ENCODE results near the gene TMPRSS13. TPM values are rescaled to one million over a fixed set of nuclear protein-coding genes. Genes with fewer than 3 reads are reported as not detected.

The TMPRSS13 gene
- total RNA-seq, 1 experiment from 2014 or later: 53.1 TPM

DNA sequence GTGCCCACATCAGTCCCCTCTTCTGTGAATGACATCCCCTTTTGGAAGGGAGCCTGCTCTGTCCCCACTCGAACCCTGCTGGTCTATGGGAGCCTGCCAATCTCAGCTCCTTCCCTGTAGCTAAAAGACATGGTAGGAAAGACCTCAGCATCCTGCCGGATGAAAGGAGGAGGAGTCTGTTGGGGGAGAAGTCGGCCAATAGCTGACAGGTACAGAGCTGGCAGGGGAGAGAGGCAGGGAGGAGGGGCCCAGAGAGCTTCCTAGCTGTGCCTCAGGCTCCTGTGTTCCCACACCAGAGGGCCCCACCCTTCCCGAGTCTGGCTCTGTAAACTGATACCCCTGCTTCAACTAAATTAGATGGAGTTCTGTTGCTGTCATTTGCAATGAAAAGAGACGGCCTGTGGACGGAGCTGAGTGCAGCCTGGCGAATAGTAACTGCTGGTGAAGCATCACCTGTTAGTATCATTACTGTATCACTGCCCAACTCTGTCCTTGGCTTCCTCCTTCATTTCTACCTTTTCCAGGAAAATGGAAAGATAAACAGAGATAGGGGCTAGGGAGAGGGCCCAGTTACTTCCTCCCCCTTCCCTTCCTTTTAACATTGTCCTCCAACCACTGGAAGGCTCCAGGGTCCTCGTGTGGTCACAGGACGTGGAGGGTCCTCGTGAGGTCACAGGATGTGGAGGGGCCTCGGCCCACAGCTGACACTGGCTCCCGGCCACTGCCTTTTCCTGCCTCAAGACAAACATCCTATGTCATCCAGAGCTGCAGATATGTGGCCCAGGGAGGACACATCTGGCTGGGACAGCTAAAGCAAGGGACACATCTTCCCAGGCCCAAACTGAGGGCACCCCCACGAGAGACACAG is 67.8 kb downstream of the TMPRSS13 start:
- H3K4me1 Mint-ChIP-seq (ENCODE audit: low read depth, unreplicated experiment): no peaks in the 10 kb centered on the region
- DNase-seq: no peak
- no peaks in the 10 kb centered on the region for H3K9me3 Mint-ChIP-seq (ENCODE audit: unreplicated experiment)
- TF ChIP-seq, protein P1, sequence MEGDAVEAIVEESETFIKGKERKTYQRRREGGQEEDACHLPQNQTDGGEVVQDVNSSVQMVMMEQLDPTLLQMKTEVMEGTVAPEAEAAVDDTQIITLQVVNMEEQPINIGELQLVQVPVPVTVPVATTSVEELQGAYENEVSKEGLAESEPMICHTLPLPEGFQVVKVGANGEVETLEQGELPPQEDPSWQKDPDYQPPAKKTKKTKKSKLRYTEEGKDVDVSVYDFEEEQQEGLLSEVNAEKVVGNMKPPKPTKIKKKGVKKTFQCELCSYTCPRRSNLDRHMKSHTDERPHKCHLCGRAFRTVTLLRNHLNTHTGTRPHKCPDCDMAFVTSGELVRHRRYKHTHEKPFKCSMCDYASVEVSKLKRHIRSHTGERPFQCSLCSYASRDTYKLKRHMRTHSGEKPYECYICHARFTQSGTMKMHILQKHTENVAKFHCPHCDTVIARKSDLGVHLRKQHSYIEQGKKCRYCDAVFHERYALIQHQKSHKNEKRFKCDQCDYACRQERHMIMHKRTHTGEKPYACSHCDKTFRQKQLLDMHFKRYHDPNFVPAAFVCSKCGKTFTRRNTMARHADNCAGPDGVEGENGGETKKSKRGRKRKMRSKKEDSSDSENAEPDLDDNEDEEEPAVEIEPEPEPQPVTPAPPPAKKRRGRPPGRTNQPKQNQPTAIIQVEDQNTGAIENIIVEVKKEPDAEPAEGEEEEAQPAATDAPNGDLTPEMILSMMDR (IDR thresholded peaks at IDR 0.05; ENCODE audit: insufficient read depth in 1 of 2, low read depth in 1 of 2, low read length in 1 of 2, severe bottlenecking in 1 of 2, unreplicated experiment in 1 of 2): no peak
- H3K36me3 Mint-ChIP-seq (ENCODE audit: insufficient read depth, unreplicated experiment): no peaks in the 10 kb centered on the region
- Histone ChIP-seq H3K36me3 (ENCODE audit: control insufficient read depth, insufficient read depth, low read length) (no peaks in the 10 kb centered on the region), H3K4me1 (no peaks in the 10 kb centered on the region), H3K27me3 (replicated peaks; ENCODE audit: control insufficient read depth, insufficient read depth, low read length) (peaks cover 1% of the 10 kb centered on the region; the same call in 1 of the 2 replicates), H3K9me3 (no peaks in the 10 kb centered on the region; the same call in 1 of the 2 replicates), H3K4me3 (ENCODE audit: low read depth, low read length) (no peak overlapping the region)
- POLR2A ChIA-PET: no interaction called here
- BruUV-seq (replicated peaks): no TSS peak
- no peak overlapping the region for H3K4me3 Mint-ChIP-seq (ENCODE audit: unreplicated experiment)
- intact Hi-C loops (cut with micrococcal nuclease; ENCODE audit: unreplicated experiment): no loop called here
- CTCF ChIA-PET: interaction anchor here (0.5 to 2.0 kb wide), 2 partner anchors 86 to 303 kb away, joined by 4 to 9 read pairs; no protein-coding TSS in a partner anchor
- no peak overlapping the region for H3K27ac Mint-ChIP-seq (ENCODE audit: unreplicated experiment)
- H3K27me3 Mint-ChIP-seq (ENCODE audit: insufficient read depth, unreplicated experiment): peaks cover 21% of the 10 kb centered on the region

DNA sequence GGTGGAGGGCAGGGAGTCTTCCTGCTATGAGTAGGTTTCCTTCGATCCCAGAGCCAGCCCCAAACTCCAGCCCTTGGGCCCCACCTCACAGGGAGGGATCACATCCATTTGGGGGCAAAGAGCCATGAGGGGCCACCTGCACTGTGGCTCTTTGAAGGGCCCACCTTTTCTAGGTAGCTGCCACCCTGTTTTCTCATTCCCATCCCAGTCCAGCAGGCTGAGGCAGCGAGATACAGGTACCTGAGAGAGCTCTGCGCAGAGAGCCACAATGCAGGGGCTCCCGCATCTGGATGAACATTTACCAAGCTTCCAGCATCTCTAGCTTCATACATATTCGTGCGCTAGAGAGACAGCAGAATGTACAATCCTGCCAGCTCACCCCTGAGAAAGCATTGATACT is 69.1 kb downstream of the TMPRSS13 start:
- H3K4me1 Mint-ChIP-seq (ENCODE audit: low read depth, unreplicated experiment): no peaks in the 10 kb centered on the region
- no peaks in the 10 kb centered on the region for H3K9me3 Mint-ChIP-seq (ENCODE audit: unreplicated experiment)
- intact Hi-C loops (cut with micrococcal nuclease; ENCODE audit: unreplicated experiment): no loop called here
- ChIA-PET CTCF (interaction anchor here (0.9 to 2.0 kb wide), 3 partner anchors 41 to 193 kb away, joined by 4 to 9 read pairs (median 4); no protein-coding TSS in a partner anchor), POLR2A (no interaction called here)
- no peak overlapping the region for H3K27ac Mint-ChIP-seq (ENCODE audit: unreplicated experiment)
- no peak overlapping the region for H3K4me3 ChIP-seq (ENCODE audit: low read depth, low read length)
- no peak overlapping the region for H3K4me3 Mint-ChIP-seq (ENCODE audit: unreplicated experiment)
- H3K9me3 ChIP-seq: no peaks in the 10 kb centered on the region; the same call in 1 of the 2 replicates
- H3K36me3 Mint-ChIP-seq (ENCODE audit: insufficient read depth, unreplicated experiment): no peaks in the 10 kb centered on the region
- H3K36me3 ChIP-seq (ENCODE audit: control insufficient read depth, insufficient read depth, low read length): no peaks in the 10 kb centered on the region
- no peaks in the 10 kb centered on the region for H3K4me1 ChIP-seq
- peaks cover 21% of the 10 kb centered on the region for H3K27me3 Mint-ChIP-seq (ENCODE audit: insufficient read depth, unreplicated experiment)
- no peak for DNase-seq
- H3K27me3 ChIP-seq (replicated peaks; ENCODE audit: control insufficient read depth, insufficient read depth, low read length): peaks cover 1% of the 10 kb centered on the region; the same call in 1 of the 2 replicates
- BruUV-seq (replicated peaks): no TSS peak
- TF ChIP-seq, protein P1 (IDR thresholded peaks at IDR 0.05; ENCODE audit: insufficient read depth in 1 of 2, low read depth in 1 of 2, low read length in 1 of 2, severe bottlenecking in 1 of 2, unreplicated experiment in 1 of 2): no peak

DNA sequence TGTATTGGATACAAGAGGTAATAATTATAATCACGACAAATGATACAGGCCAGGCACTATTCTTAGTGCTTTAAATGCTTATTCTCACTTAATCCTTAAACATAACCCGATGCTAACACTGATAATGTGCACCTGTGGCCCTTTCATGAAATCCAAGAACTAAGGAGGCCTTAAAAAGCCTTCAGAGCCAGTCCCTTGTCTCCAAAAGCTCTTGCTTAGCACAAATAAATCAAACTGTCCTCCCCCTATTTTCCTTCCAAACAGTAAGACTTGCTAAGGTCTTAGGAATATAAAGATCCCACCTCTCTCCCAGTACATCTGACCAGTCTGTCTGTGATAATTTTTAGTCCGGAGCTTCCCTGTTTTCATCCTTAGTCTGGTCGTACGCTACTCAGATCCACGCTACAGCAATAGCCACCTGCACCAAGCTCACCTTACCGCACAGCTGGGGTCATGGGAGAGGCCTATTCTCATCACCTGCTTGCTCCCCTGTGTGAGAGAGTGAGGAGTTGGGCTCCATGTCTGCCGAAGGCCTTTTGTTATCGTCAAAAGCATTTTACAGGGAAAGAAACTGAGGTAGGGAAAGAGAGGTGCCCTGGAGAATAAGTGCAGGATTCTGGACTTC is 69.6 kb downstream of the TMPRSS13 start:
- no peak for DNase-seq
- no peak overlapping the region for H3K27ac Mint-ChIP-seq (ENCODE audit: unreplicated experiment)
- H3K9me3 Mint-ChIP-seq (ENCODE audit: unreplicated experiment): no peaks in the 10 kb centered on the region
- H3K36me3 ChIP-seq (ENCODE audit: control insufficient read depth, insufficient read depth, low read length): no peaks in the 10 kb centered on the region
- H3K4me3 ChIP-seq (ENCODE audit: low read depth, low read length): no peak overlapping the region
- no peak overlapping the region for H3K4me3 Mint-ChIP-seq (ENCODE audit: unreplicated experiment)
- TF ChIP-seq, protein P1 (IDR thresholded peaks at IDR 0.05; ENCODE audit: insufficient read depth in 1 of 2, low read depth in 1 of 2, low read length in 1 of 2, severe bottlenecking in 1 of 2, unreplicated experiment in 1 of 2): no peak
- no peaks in the 10 kb centered on the region for H3K36me3 Mint-ChIP-seq (ENCODE audit: insufficient read depth, unreplicated experiment)
- intact Hi-C loops (cut with micrococcal nuclease; ENCODE audit: unreplicated experiment): no loop called here
- H3K27me3 Mint-ChIP-seq (ENCODE audit: insufficient read depth, unreplicated experiment): peaks cover 22% of the 10 kb centered on the region
- ChIA-PET CTCF (interaction anchor here (0.9 to 2.0 kb wide), 3 partner anchors 41 to 194 kb away, joined by 4 to 9 read pairs (median 4); no protein-coding TSS in a partner anchor), POLR2A (no interaction called here)
- H3K4me1 ChIP-seq: no peaks in the 10 kb centered on the region
- H3K27me3 ChIP-seq (replicated peaks; ENCODE audit: control insufficient read depth, insufficient read depth, low read length): peaks cover 2% of the 10 kb centered on the region; the same call in 1 of the 2 replicates
- no peaks in the 10 kb centered on the region; the same call in 1 of the 2 replicates for H3K9me3 ChIP-seq
- H3K4me1 Mint-ChIP-seq (ENCODE audit: low read depth, unreplicated experiment): no peaks in the 10 kb centered on the region
- no TSS peak for BruUV-seq (replicated peaks)

All from Caco-2 (cell line).